ENCODE data around the gene FCHSD2.

DNA sequence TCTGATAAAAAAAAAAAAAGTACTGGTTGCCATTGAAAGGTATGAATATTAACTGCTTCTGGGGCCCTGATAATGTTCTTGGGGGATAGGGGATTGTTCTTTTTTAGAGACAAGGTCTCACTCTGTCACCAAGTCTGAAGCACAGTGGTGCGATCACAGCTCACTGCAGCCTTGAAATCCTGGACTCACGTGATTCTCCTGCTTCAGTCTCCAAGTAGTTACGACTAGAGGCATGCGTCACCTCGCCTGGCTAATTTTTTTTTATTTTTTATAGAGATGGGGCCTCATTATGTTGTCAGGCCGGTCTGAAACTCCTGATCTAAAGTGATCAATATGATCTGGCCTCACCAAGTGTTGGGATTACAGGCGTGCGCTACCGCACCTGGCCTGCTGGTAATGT is 63.5 kb downstream of the FCHSD2 start:
- TF ChIP-seq EZH2 (IDR thresholded peaks at IDR 0.05) = no peak
- TF ChIP-seq, protein P1, sequence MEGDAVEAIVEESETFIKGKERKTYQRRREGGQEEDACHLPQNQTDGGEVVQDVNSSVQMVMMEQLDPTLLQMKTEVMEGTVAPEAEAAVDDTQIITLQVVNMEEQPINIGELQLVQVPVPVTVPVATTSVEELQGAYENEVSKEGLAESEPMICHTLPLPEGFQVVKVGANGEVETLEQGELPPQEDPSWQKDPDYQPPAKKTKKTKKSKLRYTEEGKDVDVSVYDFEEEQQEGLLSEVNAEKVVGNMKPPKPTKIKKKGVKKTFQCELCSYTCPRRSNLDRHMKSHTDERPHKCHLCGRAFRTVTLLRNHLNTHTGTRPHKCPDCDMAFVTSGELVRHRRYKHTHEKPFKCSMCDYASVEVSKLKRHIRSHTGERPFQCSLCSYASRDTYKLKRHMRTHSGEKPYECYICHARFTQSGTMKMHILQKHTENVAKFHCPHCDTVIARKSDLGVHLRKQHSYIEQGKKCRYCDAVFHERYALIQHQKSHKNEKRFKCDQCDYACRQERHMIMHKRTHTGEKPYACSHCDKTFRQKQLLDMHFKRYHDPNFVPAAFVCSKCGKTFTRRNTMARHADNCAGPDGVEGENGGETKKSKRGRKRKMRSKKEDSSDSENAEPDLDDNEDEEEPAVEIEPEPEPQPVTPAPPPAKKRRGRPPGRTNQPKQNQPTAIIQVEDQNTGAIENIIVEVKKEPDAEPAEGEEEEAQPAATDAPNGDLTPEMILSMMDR (IDR thresholded peaks at IDR 0.05) = no peak
- no peak for TF ChIP-seq EZH2phosphoT487 (IDR thresholded peaks at IDR 0.05)
